Endothelial cell of umbilical vein (primary cell): Measurements from ENCODE around the gene SLFN13. TPM values are rescaled to one million over a fixed set of nuclear protein-coding genes. Genes with fewer than 3 reads are reported as not detected.

ENCODE experiments used
- BruUV-seq: library from RNA; stranded (reverse); fragments of 400-500 nt; replicated peaks from 2 replicates; lab custom pipeline; 2021; lab: Mats Ljungman, UMichigan
- CTCF ChIA-PET: fragments of 300-600, 350-600 bp; sonication (Branson Sonifier 250); formaldehyde crosslinking; loops from one replicate; lab custom pipeline; 2021; ENCODE audit warnings: antibody characterized with exemption, inconsistent platforms; lab: Charles Lee
- POLR2A ChIA-PET: fragments of 300-600, 350-600 bp; sonication (Branson Sonifier 250); formaldehyde crosslinking; loops from one replicate; lab custom pipeline; 2021; ENCODE audit warnings: antibody characterized with exemption, inconsistent platforms; lab: Charles Lee
- DNase-seq: peaks from one replicate; pipeline ENCODE4 v3.0.0-alpha.2; 2011; ENCODE audit warnings: low read depth, low spot score
- FAIRE-seq: peaks from 2 replicates; lab custom pipeline; 2011; peaks lifted over from hg19 to GRCh38; lab: Jason Lieb, UNC
- H2AFZ ChIP-seq: 2 replicates; pipeline ENCODE4 v1.6.0; 2012; ENCODE audit warnings: low read depth, low read length, control low read depth, inconsistent platforms
- H3K27ac ChIP-seq: 2 replicates; pipeline ENCODE4 v1.5.1; 2011; ENCODE audit warnings: low read depth, mild to moderate bottlenecking, control low read depth, low read length, moderate library complexity; ENCODE audit not compliant: insufficient read depth
- H3K27me3 ChIP-seq, 2 experiments: 2 replicates each; pipeline versions ENCODE4 v1.6.0 to v1.6.1; 2011; ENCODE audit warnings: low read length in 2 of 2, mixed read lengths in 1 of 2; ENCODE audit not compliant: control insufficient read depth in 2 of 2, insufficient read depth in 2 of 2
- H3K36me3 ChIP-seq, 2 experiments: 2 replicates in 1 of 2; 3 replicates in 1 of 2; pipeline ENCODE4 v1.5.1; 2011; ENCODE audit warnings: low read length in 2 of 2, mild to moderate bottlenecking in 1 of 2, moderate library complexity in 1 of 2; ENCODE audit not compliant: control insufficient read depth in 2 of 2, insufficient read depth in 2 of 2; ENCODE audit errors: extremely low read depth in 1 of 2
- H3K4me1 ChIP-seq: 3 replicates; pipeline ENCODE4 v1.5.1; 2011; ENCODE audit warnings: mild to moderate bottlenecking, low read length; ENCODE audit not compliant: control insufficient read depth, insufficient read depth; ENCODE audit errors: extremely low read depth
- H3K4me2 ChIP-seq: 2 replicates; pipeline ENCODE4 v1.6.1; 2011; ENCODE audit warnings: low read length, control low read depth, mixed read lengths; ENCODE audit not compliant: insufficient read depth
- H3K4me3 ChIP-seq, 3 experiments: fragments of 200-600 bp in 1 of 3; sonication (generic), shearing (Covaris generic) in 1 of 3; replicated peaks in 1 of 3; 2 replicates each; pipeline ENCODE4 v1.5.1; 2011 to 2016; ENCODE audit warnings: control low read depth in 3 of 3, low read length in 3 of 3, mild to moderate bottlenecking in 2 of 3, inconsistent platforms in 1 of 3, low read depth in 1 of 3, moderate library complexity in 1 of 3; ENCODE audit not compliant: insufficient read depth in 1 of 3
- H3K79me2 ChIP-seq: 2 replicates; pipeline ENCODE4 v1.6.0; 2012; ENCODE audit warnings: low read length, inconsistent platforms; ENCODE audit not compliant: control insufficient read depth, insufficient read depth
- H3K9ac ChIP-seq: replicated peaks from 2 replicates; pipeline ENCODE3; 2011; ENCODE audit warnings: low read length, control low read depth; ENCODE audit not compliant: insufficient read depth; ENCODE audit errors: extremely low read depth
- H3K9me1 ChIP-seq: replicated peaks from 3 replicates; pipeline ENCODE4 v1.6.0; 2011; ENCODE audit warnings: mild to moderate bottlenecking, low read length; ENCODE audit not compliant: control insufficient read depth, insufficient read depth; ENCODE audit errors: extremely low read depth
- H3K9me3 ChIP-seq: replicated peaks from 2 replicates; pipeline ENCODE4 v1.5.1; 2012; ENCODE audit warnings: low read length, inconsistent platforms; ENCODE audit not compliant: control insufficient read depth, insufficient read depth
- H4K20me1 ChIP-seq: replicated peaks from 2 replicates; pipeline ENCODE3; 2011; ENCODE audit warnings: mild to moderate bottlenecking, low read length; ENCODE audit not compliant: control insufficient read depth, insufficient read depth; ENCODE audit errors: extremely low read depth
- CTCF ChIP-seq, 2 donors: IDR thresholded peaks; 1 replicate in 1 of 2; 2 replicates in 1 of 2; pipeline ENCODE4 v1.5.1; 2011; ENCODE audit warnings: low read length in 2 of 2, mild to moderate bottlenecking in 2 of 2, moderate library complexity in 2 of 2, control low read depth in 1 of 2, inconsistent platforms in 1 of 2, low read depth in 1 of 2; ENCODE audit not compliant: insufficient read depth in 1 of 2; ENCODE audit errors: extremely low read depth in 1 of 2
- EZH2 ChIP-seq: IDR thresholded peaks from 2 replicates; pipeline ENCODE4 v1.6.1; 2012; ENCODE audit warnings: borderline replicate concordance, low read depth, mild to moderate bottlenecking, moderate library complexity, low read length, inconsistent platforms; ENCODE audit not compliant: severe bottlenecking
- FOS ChIP-seq: IDR thresholded peaks from 2 replicates; pipeline ENCODE4 v1.6.1; 2011; ENCODE audit warnings: mild to moderate bottlenecking, low read length, moderate library complexity, borderline replicate concordance; ENCODE audit not compliant: insufficient read depth
- GATA2 ChIP-seq: IDR thresholded peaks from 2 replicates; pipeline ENCODE4 v1.7.0; 2011; ENCODE audit warnings: low read depth, mild to moderate bottlenecking, moderate library complexity, mixed read lengths, low read length; ENCODE audit not compliant: insufficient read length, insufficient read depth
- JUN ChIP-seq: IDR thresholded peaks from 2 replicates; pipeline ENCODE4 v1.6.1; 2011; ENCODE audit warnings: borderline replicate concordance, low read depth; ENCODE audit not compliant: insufficient read length, insufficient read depth
- MYC ChIP-seq: IDR thresholded peaks from one replicate; pipeline ENCODE4 v1.6.1; 2011; ENCODE audit warnings: mild to moderate bottlenecking, low read depth, low read length
- POLR2A ChIP-seq: IDR thresholded peaks from 2 replicates; pipeline ENCODE4 v1.6.1; 2012; ENCODE audit warnings: low read depth, mild to moderate bottlenecking, control low read depth, low read length
- dilution Hi-C: fragments of 300-500 bp; cut with MboI; formaldehyde crosslinking; loops from one replicate; pipeline ENCODE4 v1.15.0; 2019; ENCODE audit warnings: low sequenced_read_pairs; ENCODE audit not compliant: extremely low pct_ligation_motif_present
- intact Hi-C: fragments of 100-400 bp; cut with micrococcal nuclease; formaldehyde crosslinking; loops from one replicate; pipeline ENCODE4 v1.10.0; 2022
- polyA plus RNA-seq, 4 experiments: library from polyadenylated mRNA; depleted of rRNA in 3 of 4; stranded (reverse) in 3 of 4; unstranded in 1 of 4; fragments of >200 nt; gene quantifications; 2 replicates each; pipeline versions ENCODE4 v1.2.1 to v1.2.3, GENCODE V29; 2011 to 2012; ENCODE audit warnings: missing spikeins in 1 of 4
- total RNA-seq: library from RNA; stranded (reverse); gene quantifications from 2 replicates; pipeline ENCODE4 v1.2.3, GENCODE V29; 2021
- TF ChIP-seq, protein P1 (sequence below): IDR thresholded peaks from 2 replicates; pipeline ENCODE4 v1.6.1; 2011; ENCODE audit not compliant: insufficient read depth, insufficient read length

Gene SLFN13
- total and polyA plus RNA-seq, 2 donors (not counting 3 experiments of a cell fraction or from before 2014, with no cell fraction given): 2.3 to 13.7 TPM

- no peak overlapping the region for H3K27ac ChIP-seq
- TF ChIP-seq MYC (no peak), GATA2 (no peak), POLR2A (no peak), JUN (no peak), CTCF (IDR thresholded peaks at IDR 0.05; ENCODE audit: extremely low read depth in 1 of 2, insufficient read depth in 1 of 2, low read depth in 1 of 2, low read length in 2 of 2) (no peak), EZH2 (no peak), FOS (no peak)
- TF ChIP-seq, protein P1, sequence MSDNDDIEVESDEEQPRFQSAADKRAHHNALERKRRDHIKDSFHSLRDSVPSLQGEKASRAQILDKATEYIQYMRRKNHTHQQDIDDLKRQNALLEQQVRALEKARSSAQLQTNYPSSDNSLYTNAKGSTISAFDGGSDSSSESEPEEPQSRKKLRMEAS: no peak
- ChIA-PET CTCF (no interaction called here), POLR2A (no interaction called here)
- intact Hi-C loops: no loop called here
- peaks cover 29 to 41% of the 10 kb centered on the region in 2 experiments for H3K27me3 ChIP-seq
- H2AFZ ChIP-seq: no peak overlapping the region
- H3K4me3 ChIP-seq: no peak overlapping the region
- H3K4me1 ChIP-seq: no peaks in the 10 kb centered on the region
- BruUV-seq: no TSS peak
- no peaks in the 10 kb centered on the region for H4K20me1 ChIP-seq
- H3K36me3 ChIP-seq: no peaks in the 10 kb centered on the region
- no peaks in the 10 kb centered on the region for H3K79me2 ChIP-seq
- no peak overlapping the region for H3K4me2 ChIP-seq
- FAIRE-seq: no peak
- DNase-seq: no peak
- H3K9ac ChIP-seq: no peak overlapping the region
- no peaks in the 10 kb centered on the region for H3K9me3 ChIP-seq
- dilution Hi-C loops: no loop called here
- H3K9me1 ChIP-seq: no peaks in the 10 kb centered on the region
Measured at GRCh38 chr17:35477248-35477647, 28.7 kb upstream of the SLFN13 start.
